CD4-positive, alpha-beta T cell treated with Interleukin-15 for 1 hour (primary cell): ENCODE data around the gene ZFHX3.

Experiments used
- DNase-seq: peaks from one replicate; pipeline ENCODE4 v3.0.0-alpha.2; 2020

Gene ZFHX3

GRCh38 chr16:73068541-73069401, 20.8 kb upstream of the ZFHX3 start:
- DNase-seq: peak; percentile 76

- no peak for DNase-seq
Measured at GRCh38 chr16:73067671-73068540, 20.0 kb upstream of the ZFHX3 start.

GRCh38 chr16:73066927-73067670, 19.2 kb upstream of the ZFHX3 start:
- DNase-seq: no peak

GRCh38 chr16:73066331-73066926, 18.5 kb upstream of the ZFHX3 start:
- DNase-seq: no peak

- no peak for DNase-seq
Measured at GRCh38 chr16:73065632-73066330, 17.9 kb upstream of the ZFHX3 start.

- DNase-seq: no peak
Measured at GRCh38 chr16:73064994-73065545, 17.1 kb upstream of the ZFHX3 start.

GRCh38 chr16:73064212-73064993, 16.5 kb upstream of the ZFHX3 start:
- DNase-seq: peak; percentile 60

- no peak for DNase-seq
Measured at GRCh38 chr16:73063854-73064211, 15.9 kb upstream of the ZFHX3 start.

- DNase-seq: no peak
Measured at GRCh38 chr16:73062743-73063733, 15.1 kb upstream of the ZFHX3 start.

- no peak for DNase-seq
Measured at GRCh38 chr16:73062001-73062616, 14.2 kb upstream of the ZFHX3 start.

- DNase-seq: no peak
Measured at GRCh38 chr16:73060892-73061490, 13.1 kb upstream of the ZFHX3 start.

- DNase-seq: no peak
Measured at GRCh38 chr16:73059779-73060615, 12.1 kb upstream of the ZFHX3 start.

- DNase-seq: no peak
Measured at GRCh38 chr16:73058616-73059409, 10.9 kb upstream of the ZFHX3 start.

GRCh38 chr16:73058221-73058615, 10.3 kb upstream of the ZFHX3 start:
- DNase-seq: peak; percentile 30

GRCh38 chr16:73057291-73058210, 9.6 kb upstream of the ZFHX3 start:
- no peak for DNase-seq

GRCh38 chr16:73056921-73057290, 9.0 kb upstream of the ZFHX3 start:
- no peak for DNase-seq
